ENCODE results near the gene CRP.
"Not testable (repeated sequence)": the region's sequence is repeated elsewhere in the genome, so short reads cannot be mapped to it uniquely, and the experiment has no call there.

Gene CRP

GRCh38 chr1:159743651-159744410 is 29.4 kb upstream of the CRP start:
- CTCF ChIA-PET, result no interaction called here
- POLR2A ChIA-PET, result no interaction called here
- no peak for DNase-seq (ENCODE audit: extremely low spot score)

GRCh38 chr1:159737238-159737916 is 23.0 kb upstream of the CRP start:
- ChIA-PET CTCF (no interaction called here), POLR2A (no interaction called here)
- DNase-seq (ENCODE audit: extremely low spot score), result no peak
- TF ChIP-seq CTBP1 (IDR thresholded peaks at IDR 0.05; ENCODE audit: borderline replicate concordance) (no peak), NFRKB (IDR thresholded peaks at IDR 0.05) (no peak), ARNT (IDR thresholded peaks at IDR 0.05) (no peak), LEF1 (IDR thresholded peaks at IDR 0.05; ENCODE audit: borderline replicate concordance) (no peak), L3MBTL2 (conservative IDR thresholded peaks at IDR 0.05) (no peak), ELF4 (IDR thresholded peaks at IDR 0.05) (no peak), SUZ12 (IDR thresholded peaks at IDR 0.05) (no peak), FOXM1 (IDR thresholded peaks at IDR 0.05; ENCODE audit: borderline replicate concordance) (no peak), SP1 (IDR thresholded peaks at IDR 0.05) (no peak), HDGF (IDR thresholded peaks at IDR 0.05; ENCODE audit: borderline replicate concordance) (no peak), FOXA1 (IDR thresholded peaks at IDR 0.05) (no peak), BHLHE40 (IDR thresholded peaks at IDR 0.05; ENCODE audit: borderline replicate concordance) (no peak), TARDBP (IDR thresholded peaks at IDR 0.05) (no peak), ZNF384 (IDR thresholded peaks at IDR 0.05) (no peak), FOXK2 (IDR thresholded peaks at IDR 0.05) (no peak), PKNOX1 (IDR thresholded peaks at IDR 0.05) (no peak)

More at GRCh38 chr1:159743651-159744410, 29.4 kb upstream of the CRP start:
- no peak for TF ChIP-seq CTBP1 (IDR thresholded peaks at IDR 0.05; ENCODE audit: borderline replicate concordance)
- no peak for TF ChIP-seq FOXM1 (IDR thresholded peaks at IDR 0.05; ENCODE audit: borderline replicate concordance)
- TF ChIP-seq SUZ12 (IDR thresholded peaks at IDR 0.05), result no peak
- TF ChIP-seq HDGF (IDR thresholded peaks at IDR 0.05; ENCODE audit: borderline replicate concordance), result no peak
- no peak for TF ChIP-seq ARNT (IDR thresholded peaks at IDR 0.05)
- TF ChIP-seq BHLHE40 (IDR thresholded peaks at IDR 0.05; ENCODE audit: borderline replicate concordance), result no peak
- no peak for TF ChIP-seq NFRKB (IDR thresholded peaks at IDR 0.05)
- TF ChIP-seq FOXK2 (IDR thresholded peaks at IDR 0.05), result no peak
- TF ChIP-seq TARDBP (IDR thresholded peaks at IDR 0.05), result no peak
- no peak for TF ChIP-seq L3MBTL2 (conservative IDR thresholded peaks at IDR 0.05)
- TF ChIP-seq ZNF384 (IDR thresholded peaks at IDR 0.05), result no peak
- no peak for TF ChIP-seq LEF1 (IDR thresholded peaks at IDR 0.05; ENCODE audit: borderline replicate concordance)
- no peak for TF ChIP-seq PKNOX1 (IDR thresholded peaks at IDR 0.05)

- POLR2A ChIA-PET; CTCF ChIA-PET; DNase-seq (ENCODE audit: extremely low spot score): not testable (repeated sequence)
These were observed 8.8 kb upstream of the CRP start for GRCh38 chr1:159723188-159723587.

GRCh38 chr1:159719990-159720389 is 5.6 kb upstream of the CRP start:
- ChIA-PET POLR2A (no interaction called here), CTCF (no interaction called here)
- DNase-seq (ENCODE audit: extremely low spot score), result no peak
- TF ChIP-seq FOXA1 (IDR thresholded peaks at IDR 0.05) (no peak), ARNT (IDR thresholded peaks at IDR 0.05) (no peak), FOXK2 (IDR thresholded peaks at IDR 0.05) (no peak), HDGF (IDR thresholded peaks at IDR 0.05; ENCODE audit: borderline replicate concordance) (no peak), ELF4 (IDR thresholded peaks at IDR 0.05) (no peak), TARDBP (IDR thresholded peaks at IDR 0.05) (no peak), ZNF384 (IDR thresholded peaks at IDR 0.05) (no peak), FOXM1 (IDR thresholded peaks at IDR 0.05; ENCODE audit: borderline replicate concordance) (no peak), BHLHE40 (IDR thresholded peaks at IDR 0.05; ENCODE audit: borderline replicate concordance) (no peak), PKNOX1 (IDR thresholded peaks at IDR 0.05) (no peak), L3MBTL2 (conservative IDR thresholded peaks at IDR 0.05) (no peak), SUZ12 (IDR thresholded peaks at IDR 0.05) (no peak), CTBP1 (IDR thresholded peaks at IDR 0.05; ENCODE audit: borderline replicate concordance) (no peak), NFRKB (IDR thresholded peaks at IDR 0.05) (no peak), LEF1 (IDR thresholded peaks at IDR 0.05; ENCODE audit: borderline replicate concordance) (no peak), SP1 (IDR thresholded peaks at IDR 0.05) (no peak)

GRCh38 chr1:159715855-159716254 is 1.5 kb upstream of the CRP start:
- TF ChIP-seq L3MBTL2 (conservative IDR thresholded peaks at IDR 0.05), result no peak
- no peak for TF ChIP-seq SP1 (IDR thresholded peaks at IDR 0.05)
- TF ChIP-seq CTBP1 (IDR thresholded peaks at IDR 0.05; ENCODE audit: borderline replicate concordance), result no peak
- no peak for TF ChIP-seq TARDBP (IDR thresholded peaks at IDR 0.05)
- TF ChIP-seq PKNOX1 (IDR thresholded peaks at IDR 0.05), result no peak
- TF ChIP-seq FOXM1 (IDR thresholded peaks at IDR 0.05; ENCODE audit: borderline replicate concordance), result no peak
- no peak for TF ChIP-seq FOXA1 (IDR thresholded peaks at IDR 0.05)
- TF ChIP-seq ZNF384 (IDR thresholded peaks at IDR 0.05), result no peak
- TF ChIP-seq LEF1 (IDR thresholded peaks at IDR 0.05; ENCODE audit: borderline replicate concordance), result no peak
- no peak for TF ChIP-seq SUZ12 (IDR thresholded peaks at IDR 0.05)
- no peak for TF ChIP-seq NFRKB (IDR thresholded peaks at IDR 0.05)
- TF ChIP-seq ELF4 (IDR thresholded peaks at IDR 0.05), result no peak
- TF ChIP-seq ARNT (IDR thresholded peaks at IDR 0.05), result no peak
- no peak for TF ChIP-seq FOXK2 (IDR thresholded peaks at IDR 0.05)
- DNase-seq (ENCODE audit: extremely low spot score), result no peak
- CTCF ChIA-PET, result no interaction called here
- POLR2A ChIA-PET, result no interaction called here

All from HEK293T (cell line).